ENCODE data around the gene C1orf174. TPM values are rescaled to one million over a fixed set of nuclear protein-coding genes. Genes with fewer than 3 reads are reported as not detected.

Gene C1orf174
- total RNA-seq, 1 donor from 2014 or later, result 26.4 TPM

GRCh38 chr1:3910049-3910731 lies 10.1 kb upstream of the C1orf174 start:
- DNase-seq (ENCODE audit: low spot score), result no peak

DNA sequence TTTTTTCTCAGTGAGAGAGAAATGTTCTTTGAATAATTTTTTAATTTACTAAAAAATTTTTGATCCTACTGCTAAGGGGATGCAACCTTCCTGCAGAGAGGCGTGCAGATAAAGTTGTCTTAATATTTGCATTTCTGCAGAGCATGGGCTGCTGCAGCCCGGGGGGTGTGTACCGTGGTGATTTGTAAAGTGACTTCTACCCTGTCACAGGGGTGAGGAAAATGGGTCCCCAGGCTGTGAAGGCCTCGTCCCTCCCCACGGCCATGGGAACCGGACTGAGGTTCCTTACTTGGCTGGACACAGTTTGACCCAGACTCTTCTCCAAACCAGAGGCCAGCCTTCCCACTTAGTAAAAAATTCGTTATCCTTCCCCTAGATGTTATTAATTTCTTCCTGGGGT lies 9.5 kb upstream of the C1orf174 start:
- DNase-seq (ENCODE audit: low spot score), result no peak

- DNase-seq (ENCODE audit: low spot score), result no peak
These were observed 8.9 kb upstream of the C1orf174 start for GRCh38 chr1:3908886-3909517.

- no peak for DNase-seq (ENCODE audit: low spot score)
These were observed 7.6 kb upstream of the C1orf174 start for GRCh38 chr1:3907621-3908165.

DNA sequence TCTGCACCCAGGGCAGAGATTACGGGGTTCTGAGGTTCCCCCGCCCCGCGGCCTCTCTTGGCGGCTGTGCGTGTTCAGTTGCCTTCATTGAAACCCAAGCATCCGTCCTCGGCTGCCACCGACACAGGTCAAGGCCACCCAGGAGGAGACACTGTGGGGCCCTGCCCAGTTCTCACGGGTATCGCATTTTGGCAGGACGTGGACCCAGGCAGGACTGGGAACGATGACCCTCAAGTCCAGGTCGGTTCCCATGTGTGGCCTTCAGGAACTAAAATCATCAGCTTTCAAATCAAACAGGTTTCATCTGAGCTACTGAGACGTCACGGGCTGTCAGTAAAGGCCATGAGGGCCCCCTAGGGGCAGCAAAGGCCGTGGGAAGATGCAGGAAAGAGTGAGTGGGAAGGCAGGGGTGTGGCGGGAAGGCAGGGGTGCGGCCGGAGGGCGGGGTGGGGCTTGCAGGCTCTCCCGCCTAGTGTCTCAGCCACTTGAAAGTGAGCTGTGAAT lies 7.0 kb upstream of the C1orf174 start:
- DNase-seq (ENCODE audit: low spot score), result no peak

DNA sequence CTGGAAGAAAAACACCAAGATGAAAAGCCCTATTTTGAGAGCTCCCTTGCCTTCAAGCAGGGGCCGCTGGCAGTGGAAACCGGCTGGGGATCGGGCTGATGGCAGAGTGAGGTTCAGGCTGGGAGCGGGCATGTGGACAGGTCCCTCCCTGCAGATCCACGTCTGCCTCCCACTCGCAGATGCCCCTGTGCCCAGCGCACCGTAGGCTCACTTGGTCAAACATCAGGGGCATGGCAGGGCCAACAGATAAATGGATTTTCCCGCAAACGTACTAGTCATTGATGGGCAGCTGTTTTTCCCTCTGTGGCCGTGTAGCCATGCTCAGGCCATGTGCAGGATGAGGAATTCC lies 6.6 kb upstream of the C1orf174 start:
- DNase-seq (ENCODE audit: low spot score), result no peak

GRCh38 chr1:3905953-3906671 lies 6.0 kb upstream of the C1orf174 start:
- DNase-seq (ENCODE audit: low spot score), result no peak

GRCh38 chr1:3905266-3905952 lies 5.3 kb upstream of the C1orf174 start:
- no peak for DNase-seq (ENCODE audit: low spot score)

- no peak for DNase-seq (ENCODE audit: low spot score)
These were observed 4.7 kb upstream of the C1orf174 start for GRCh38 chr1:3904843-3905185.

GRCh38 chr1:3904006-3904842 lies 4.2 kb upstream of the C1orf174 start:
- no peak for DNase-seq (ENCODE audit: low spot score)

DNA sequence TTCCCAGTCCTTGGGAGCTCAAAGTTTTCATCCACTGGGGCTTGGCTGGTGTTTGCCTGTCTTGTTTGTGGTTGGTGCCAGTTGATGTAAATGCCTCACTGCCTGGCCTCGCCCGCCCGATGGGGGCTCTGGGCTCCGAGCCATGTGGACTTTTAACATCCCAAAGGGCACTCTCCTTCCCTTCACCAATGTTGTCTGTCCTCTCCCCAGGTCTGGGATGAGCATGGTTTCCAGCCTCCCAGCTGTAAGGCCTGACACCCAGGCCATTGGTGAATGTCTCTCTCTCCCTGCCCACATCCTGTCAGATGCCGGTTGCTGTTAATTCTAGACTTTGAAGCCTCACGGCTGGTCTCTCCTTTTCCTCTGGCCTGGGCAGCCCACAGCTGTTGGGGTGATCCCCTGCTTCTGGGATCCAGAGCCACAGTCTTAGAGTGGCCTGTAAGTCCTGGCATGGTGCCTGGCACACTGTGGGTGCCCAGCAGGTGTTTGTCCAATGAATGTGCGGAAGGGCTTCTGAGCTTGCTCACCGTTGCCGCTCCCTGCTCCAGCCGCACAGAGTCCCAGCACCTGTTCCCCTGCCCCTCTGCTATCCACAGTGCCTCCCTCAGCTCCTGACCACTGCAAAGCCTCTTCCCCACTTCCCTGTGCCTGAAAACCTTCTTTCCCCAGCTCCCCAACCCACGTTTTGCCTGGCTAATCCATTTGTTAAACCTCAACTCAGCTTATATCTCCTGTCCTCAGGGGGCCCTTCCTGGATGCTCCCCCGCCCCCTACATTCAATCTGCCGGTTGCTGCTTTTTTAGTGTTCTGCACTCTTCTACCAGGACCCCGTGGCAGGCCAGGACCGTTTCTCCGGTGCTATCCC lies 3.3 kb upstream of the C1orf174 start:
- no peak for DNase-seq (ENCODE audit: low spot score)

- no peak for DNase-seq (ENCODE audit: low spot score)
These were observed 2.6 kb upstream of the C1orf174 start for GRCh38 chr1:3902571-3903091.

- DNase-seq (ENCODE audit: low spot score), result no peak
These were observed 2.0 kb upstream of the C1orf174 start for GRCh38 chr1:3902111-3902511.

DNA sequence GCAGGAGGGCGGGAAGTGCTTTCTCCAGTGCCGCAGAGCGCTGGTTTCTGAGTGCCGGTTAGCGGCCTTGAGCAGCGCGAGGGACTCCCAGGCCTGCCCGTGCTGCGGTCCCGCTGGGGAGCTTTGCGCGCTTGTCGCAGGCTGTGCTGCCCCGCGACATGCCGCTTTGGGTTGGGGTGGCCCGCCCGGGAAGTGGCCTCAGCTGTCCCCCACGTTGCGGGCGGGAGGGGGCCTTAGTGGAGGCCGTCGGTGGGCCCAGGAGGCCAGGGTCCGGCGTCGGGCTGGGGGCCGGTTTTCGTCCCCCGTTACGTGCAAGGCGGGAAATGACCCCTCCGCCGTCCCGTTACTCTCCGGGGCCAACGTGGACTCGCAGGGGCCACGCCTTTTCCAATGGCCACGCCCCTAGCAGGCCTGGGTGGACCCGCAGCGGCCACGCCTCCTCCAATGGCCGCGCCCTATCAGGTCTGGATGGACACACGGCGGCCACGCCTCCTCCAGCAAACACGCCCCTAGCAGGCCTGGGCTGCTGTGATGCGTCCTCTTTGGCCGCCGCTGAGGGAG lies 977 bp upstream of the C1orf174 start:
- peak; percentile 98 for DNase-seq (ENCODE audit: low spot score)

DNA sequence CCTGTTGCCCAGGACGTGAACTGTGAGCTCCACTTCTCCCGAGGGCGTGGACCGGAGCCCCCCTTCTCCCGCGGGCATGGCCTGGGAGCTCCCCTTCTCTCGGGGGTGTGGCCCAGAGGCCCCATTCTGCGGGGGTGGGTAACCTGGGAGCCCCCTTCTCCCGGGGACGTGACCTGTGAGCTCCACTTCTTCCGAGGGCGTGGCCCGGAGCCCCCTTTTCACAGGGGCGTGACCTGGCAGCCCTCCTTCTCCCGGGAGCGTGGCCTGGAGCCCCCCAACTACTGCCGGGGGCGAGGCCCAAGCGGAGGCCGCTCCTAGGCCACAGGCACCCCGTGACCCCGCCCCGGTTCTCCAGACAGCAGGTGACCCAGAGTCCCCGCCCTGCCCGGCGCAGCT lies 320 bp downstream of the C1orf174 start:
- no peak for DNase-seq (ENCODE audit: low spot score)

DNA sequence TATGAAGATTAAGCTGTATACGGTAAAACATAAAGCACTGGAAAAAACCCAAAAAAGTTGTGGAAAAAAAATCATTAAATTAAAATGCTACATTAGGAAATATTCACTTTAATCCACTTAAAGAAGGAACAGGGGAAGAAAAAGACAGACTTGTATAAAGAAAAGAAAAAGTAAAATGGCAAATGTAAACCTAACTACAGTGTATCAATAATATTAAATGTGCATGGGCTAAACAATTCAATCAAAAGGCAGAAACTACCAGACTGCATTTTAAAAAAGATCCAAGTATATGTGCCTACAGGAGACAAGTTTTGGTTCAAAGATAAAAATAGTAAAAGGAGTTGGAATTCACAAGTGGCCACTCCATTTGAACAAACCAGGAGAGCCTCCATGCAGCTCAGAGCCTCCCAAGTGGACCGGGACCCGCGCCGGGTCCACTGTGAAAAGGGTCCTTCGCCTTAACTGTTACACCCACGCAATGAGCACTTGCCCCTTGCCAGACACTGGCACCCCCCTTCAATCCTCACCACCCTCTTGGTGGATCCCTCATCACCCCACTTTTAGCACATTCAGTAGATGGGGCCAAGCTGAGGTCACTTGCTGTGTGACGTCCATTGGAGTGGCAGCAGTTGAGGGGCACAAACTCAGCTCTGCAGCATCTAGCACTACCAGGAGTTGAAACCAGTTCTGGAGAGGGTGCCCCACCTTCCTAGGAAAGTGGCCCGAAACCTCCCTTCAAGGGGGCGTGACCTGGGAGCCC lies 898 bp downstream of the C1orf174 start:
- DNase-seq (ENCODE audit: low spot score), result no peak

DNA sequence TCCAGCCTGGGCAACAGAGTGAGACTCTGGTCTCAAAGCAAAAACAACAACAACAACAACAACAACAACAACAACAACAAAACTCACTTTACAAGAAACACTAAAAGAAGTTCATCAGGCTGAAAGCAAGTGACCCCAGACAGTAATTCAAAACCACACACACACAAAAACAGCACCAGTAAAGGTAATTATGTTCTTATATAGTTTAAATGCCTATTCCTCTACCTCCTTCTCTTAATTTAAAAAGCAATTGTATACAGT lies 1.7 kb downstream of the C1orf174 start:
- no peak for DNase-seq (ENCODE audit: low spot score)

- DNase-seq (ENCODE audit: low spot score), result no peak
These were observed 3.6 kb downstream of the C1orf174 start for GRCh38 chr1:3896396-3897000.

GRCh38 chr1:3895951-3896325 lies 4.1 kb downstream of the C1orf174 start:
- DNase-seq (ENCODE audit: low spot score), result no peak
